ENCODE data around the gene MAGI2.

Gene MAGI2

GRCh38 chr7:79377097-79377496 is 76.4 kb downstream of the MAGI2 start:
- no peak overlapping the region for H3K4me3 ChIP-seq (ENCODE audit: low read length)
- no peak for TF ChIP-seq ZNF274 (IDR thresholded peaks at IDR 0.05; ENCODE audit: low read depth, low read length)

DNA sequence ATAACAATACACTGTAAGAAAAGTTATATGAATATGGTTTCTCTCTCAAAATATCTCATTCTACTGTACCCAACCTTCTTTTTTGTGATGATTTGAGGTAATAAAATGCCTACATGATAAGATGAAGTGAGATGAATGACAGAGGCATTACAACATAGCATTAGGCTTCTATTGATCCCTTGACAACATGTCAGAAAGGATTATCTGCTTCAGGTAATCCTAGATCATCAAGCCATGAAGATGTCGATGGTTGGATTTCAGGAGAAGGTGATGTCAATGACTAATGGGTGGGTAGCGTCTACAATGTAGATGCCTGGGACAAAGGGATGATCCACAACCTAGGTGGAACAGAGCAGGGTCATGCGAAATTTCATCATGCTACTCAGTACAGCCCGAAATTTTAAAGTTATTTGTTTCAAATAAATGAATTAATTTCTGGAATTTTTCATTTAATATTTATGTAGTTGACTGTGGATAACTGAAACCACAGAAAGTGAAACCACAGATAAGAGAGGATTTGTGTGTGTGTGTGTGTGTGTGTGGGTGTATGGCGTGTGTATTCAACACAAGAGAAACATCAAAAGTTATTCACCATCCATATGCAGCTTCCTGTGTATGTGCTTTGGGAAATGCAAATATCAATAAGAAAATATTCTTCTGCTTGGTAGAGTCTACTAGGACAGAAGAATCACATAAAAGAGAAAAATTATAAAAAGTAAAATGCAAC is 77.0 kb downstream of the MAGI2 start:
- no peak overlapping the region for H3K4me3 ChIP-seq (ENCODE audit: low read length)
- TF ChIP-seq ZNF274 (IDR thresholded peaks at IDR 0.05; ENCODE audit: low read depth, low read length), result no peak

DNA sequence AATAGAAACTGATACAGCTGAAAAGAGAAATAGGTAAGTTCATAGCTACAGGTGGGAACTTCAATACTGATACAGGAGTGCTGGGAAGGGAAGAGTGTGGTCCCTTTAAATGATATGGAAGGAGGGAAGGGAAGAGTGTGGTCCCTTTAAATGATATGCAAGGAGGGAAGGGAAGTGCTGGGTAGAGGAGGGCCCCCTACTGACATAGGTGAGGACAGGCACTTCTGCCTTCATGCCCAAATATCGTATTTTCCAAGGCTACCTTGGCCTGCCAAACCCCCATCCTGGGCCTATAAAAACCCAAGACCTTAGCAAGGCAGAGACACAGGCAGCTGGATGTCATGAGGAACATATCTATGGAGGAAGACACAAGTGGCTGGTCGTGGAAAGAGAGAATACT is 92.3 kb downstream of the MAGI2 start:
- no peak for TF ChIP-seq ZNF274 (IDR thresholded peaks at IDR 0.05; ENCODE audit: low read depth, low read length)

GRCh38 chr7:79359827-79360226 is 93.6 kb downstream of the MAGI2 start:
- no peak for TF ChIP-seq ZNF274 (IDR thresholded peaks at IDR 0.05; ENCODE audit: low read depth, low read length)
- no peak overlapping the region for H3K4me3 ChIP-seq (ENCODE audit: low read length)

More for the DNA sequence above, 92.3 kb downstream of the MAGI2 start:
- H3K4me3 ChIP-seq (ENCODE audit: low read length), result no peak overlapping the region

GRCh38 chr7:79357101-79357500 is 96.4 kb downstream of the MAGI2 start:
- H3K4me3 ChIP-seq (ENCODE audit: low read length), result no peak overlapping the region
- no peak for TF ChIP-seq ZNF274 (IDR thresholded peaks at IDR 0.05; ENCODE audit: low read depth, low read length)

DNA sequence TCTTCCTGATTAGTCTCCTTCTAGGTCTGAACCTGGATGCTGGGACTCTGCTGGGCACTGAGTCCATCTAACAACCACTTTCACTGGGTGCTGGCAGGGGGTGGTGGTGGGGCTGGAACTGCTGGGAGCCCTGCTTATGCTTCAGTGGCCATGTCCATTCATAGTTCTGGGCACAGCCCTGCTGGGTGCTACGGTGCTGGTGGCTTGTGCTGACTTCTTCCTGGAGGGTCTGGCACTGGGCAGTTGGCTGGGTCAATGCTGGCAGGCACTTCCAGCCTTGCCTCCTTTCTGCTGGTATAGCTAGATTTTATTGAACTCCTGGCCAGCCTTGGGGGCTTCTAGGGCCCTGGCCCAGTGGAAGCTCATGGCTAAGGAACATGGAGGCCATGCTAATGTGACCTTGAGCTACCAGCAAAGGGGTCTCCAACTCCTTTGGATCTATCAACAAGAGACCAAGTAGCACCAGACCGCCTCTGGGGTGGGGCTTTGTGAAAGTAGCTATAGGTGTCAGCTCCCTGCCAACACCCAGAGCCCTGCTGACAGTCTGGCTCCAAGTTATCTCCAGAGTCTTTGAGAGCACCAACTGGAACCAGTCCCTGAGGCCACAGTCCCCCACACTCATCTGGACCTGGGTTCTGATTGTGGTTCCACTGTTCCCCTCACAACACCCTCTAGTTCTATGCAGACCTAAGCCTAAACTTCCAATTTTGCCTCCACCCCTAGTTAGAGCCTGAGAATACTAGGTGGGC is 99.6 kb downstream of the MAGI2 start:
- H3K4me3 ChIP-seq (ENCODE audit: low read length), result no peak overlapping the region
- TF ChIP-seq ZNF274 (IDR thresholded peaks at IDR 0.05; ENCODE audit: low read depth, low read length), result no peak

DNA sequence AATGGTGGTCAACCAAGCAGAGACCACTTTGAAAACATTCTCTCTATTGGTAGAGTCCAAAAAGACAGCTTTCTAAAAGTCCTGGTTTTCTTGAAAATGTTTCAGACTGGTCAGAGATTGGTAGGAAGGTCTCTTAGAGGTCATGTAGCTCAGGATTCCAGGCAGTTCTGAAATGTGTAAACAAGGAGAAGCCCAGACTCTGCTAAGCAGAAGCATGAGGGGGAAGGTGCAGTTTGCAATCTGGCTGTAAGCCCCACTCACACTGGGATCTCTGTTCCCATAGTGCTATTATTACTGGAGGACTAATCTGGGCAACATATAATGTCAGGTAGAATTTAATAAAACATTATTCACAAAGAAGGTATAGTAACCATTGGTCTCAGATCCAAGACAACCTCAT is 101.1 kb downstream of the MAGI2 start:
- H3K4me3 ChIP-seq (ENCODE audit: low read length), result no peak overlapping the region
- TF ChIP-seq ZNF274 (IDR thresholded peaks at IDR 0.05; ENCODE audit: low read depth, low read length), result no peak

GRCh38 chr7:79347351-79347750 is 106.1 kb downstream of the MAGI2 start:
- no peak for TF ChIP-seq ZNF274 (IDR thresholded peaks at IDR 0.05; ENCODE audit: low read depth, low read length)
- H3K4me3 ChIP-seq (ENCODE audit: low read length), result no peak overlapping the region

GRCh38 chr7:79341902-79342301 is 111.6 kb downstream of the MAGI2 start:
- no peak overlapping the region for H3K4me3 ChIP-seq (ENCODE audit: low read length)
- TF ChIP-seq ZNF274 (IDR thresholded peaks at IDR 0.05; ENCODE audit: low read depth, low read length), result no peak

DNA sequence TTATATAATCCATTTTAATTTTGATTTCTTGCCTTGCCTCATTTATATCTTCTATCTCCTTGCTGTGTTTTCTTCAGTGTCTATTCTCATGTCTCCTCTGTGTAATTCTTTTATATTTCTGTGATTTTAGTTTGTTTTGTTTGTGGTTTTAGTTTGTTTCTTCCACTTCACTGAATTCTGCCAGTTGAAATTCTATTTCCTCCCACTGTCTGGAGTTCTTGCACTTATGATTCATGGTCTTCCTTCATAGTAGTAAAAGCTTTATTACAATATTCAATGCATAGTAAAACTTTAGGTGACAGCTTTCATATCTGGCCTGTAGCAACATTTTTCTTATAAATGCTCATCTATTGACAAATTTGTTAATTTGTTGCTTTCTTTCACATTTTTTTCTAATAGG is 113.3 kb downstream of the MAGI2 start:
- no peak for TF ChIP-seq ZNF274 (IDR thresholded peaks at IDR 0.05; ENCODE audit: low read depth, low read length)
- no peak overlapping the region for H3K4me3 ChIP-seq (ENCODE audit: low read length)

- H3K4me3 ChIP-seq (ENCODE audit: low read length), result no peak overlapping the region
These were observed 114.1 kb downstream of the MAGI2 start for GRCh38 chr7:79339208-79339925.

DNA sequence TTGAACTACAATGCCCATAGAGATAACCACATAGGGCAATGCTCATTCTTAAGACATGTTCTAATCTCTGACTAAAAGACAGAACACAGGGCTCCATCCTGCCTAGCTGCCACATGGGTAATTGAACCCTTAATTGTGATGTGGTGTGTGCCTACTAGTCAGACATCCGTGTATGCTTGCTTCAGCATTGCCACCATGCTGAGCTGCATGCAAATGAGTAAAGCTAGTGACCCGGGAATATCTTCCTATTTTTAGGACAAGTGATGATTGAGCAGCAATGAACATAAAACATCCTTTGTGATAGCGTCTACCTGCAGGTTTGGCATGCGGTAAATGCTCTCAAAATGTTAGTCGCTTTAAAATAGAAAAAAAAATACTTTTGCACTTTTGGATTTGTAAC is 115.8 kb downstream of the MAGI2 start:
- TF ChIP-seq ZNF274 (IDR thresholded peaks at IDR 0.05; ENCODE audit: low read depth, low read length), result no peak

More at GRCh38 chr7:79339208-79339925, 114.1 kb downstream of the MAGI2 start:
- no peak for TF ChIP-seq ZNF274 (IDR thresholded peaks at IDR 0.05; ENCODE audit: low read depth, low read length)

GRCh38 chr7:79334841-79335240 is 118.6 kb downstream of the MAGI2 start:
- H3K4me3 ChIP-seq (ENCODE audit: low read length), result no peak overlapping the region
- TF ChIP-seq ZNF274 (IDR thresholded peaks at IDR 0.05; ENCODE audit: low read depth, low read length), result no peak

More for the DNA sequence above, 115.8 kb downstream of the MAGI2 start:
- no peak overlapping the region for H3K4me3 ChIP-seq (ENCODE audit: low read length)

- no peak overlapping the region for H3K4me3 ChIP-seq (ENCODE audit: low read length)
- no peak for TF ChIP-seq ZNF274 (IDR thresholded peaks at IDR 0.05; ENCODE audit: low read depth, low read length)
These were observed 119.1 kb downstream of the MAGI2 start for GRCh38 chr7:79334334-79334733.

GRCh38 chr7:79332091-79332490 is 121.4 kb downstream of the MAGI2 start:
- H3K4me3 ChIP-seq (ENCODE audit: low read length), result no peak overlapping the region

More at GRCh38 chr7:79332091-79332490, 121.4 kb downstream of the MAGI2 start:
- no peak for TF ChIP-seq ZNF274 (IDR thresholded peaks at IDR 0.05; ENCODE audit: low read depth, low read length)
